SU-DHL-6 (cell line): ENCODE data around the gene SDS.

Experiments used
- H2AFZ ChIP-seq: fragments of 200-600 bp; sonication (generic); 2 replicates; pipeline ENCODE4 v1.6.1; 2014; ENCODE audit warnings: low read depth, mild to moderate bottlenecking, moderate library complexity, mixed read lengths, antibody characterized with exemption, low read length; ENCODE audit not compliant: severe bottlenecking
- H3F3A ChIP-seq: fragments of 200-600 bp; shearing (Covaris generic); 2 replicates; pipeline ENCODE4 v1.6.0; 2016; ENCODE audit warnings: antibody characterized with exemption, mild to moderate bottlenecking; ENCODE audit not compliant: insufficient read depth
- H3K27ac ChIP-seq: fragments of 200-600 bp; sonication (generic); 2 replicates; pipeline ENCODE4 v1.5.1; 2016; ENCODE audit warnings: low read depth, mild to moderate bottlenecking, low read length, moderate library complexity, mixed read lengths
- H3K27me3 ChIP-seq: fragments of 200-600 bp; sonication (generic), shearing (Covaris generic); 2 replicates; pipeline ENCODE4 v1.6.0; 2014; ENCODE audit warnings: mild to moderate bottlenecking, low read length
- H3K36me3 ChIP-seq: fragments of 200-600 bp; sonication (generic); 2 replicates; pipeline ENCODE4 v1.6.1; 2014; ENCODE audit warnings: mild to moderate bottlenecking, low read length, mixed read lengths
- H3K4me2 ChIP-seq: fragments of 300-600, 200-600 bp; shearing (Covaris generic), sonication (generic); 2 replicates; pipeline ENCODE4 v1.6.0; 2014; ENCODE audit warnings: low read length, low read depth, mild to moderate bottlenecking; ENCODE audit not compliant: poor library complexity, severe bottlenecking
- H3K4me3 ChIP-seq: fragments of 200-600 bp; sonication (generic); 2 replicates; pipeline ENCODE4 v1.5.1; 2014; ENCODE audit warnings: antibody characterized with exemption, low read length, mild to moderate bottlenecking, mixed read lengths; ENCODE audit not compliant: insufficient read depth, poor library complexity, severe bottlenecking
- H3K79me2 ChIP-seq: fragments of 200-600 bp; sonication (generic); 2 replicates; pipeline ENCODE4 v1.6.1; 2014; ENCODE audit warnings: mild to moderate bottlenecking, low read length, moderate library complexity; ENCODE audit not compliant: insufficient read depth
- H3K9ac ChIP-seq: fragments of 200-600 bp; sonication (generic); 2 replicates; pipeline ENCODE4 v1.7.0; 2014; ENCODE audit warnings: mild to moderate bottlenecking, low read length
- H3K9me2 ChIP-seq: fragments of 200-600 bp; sonication (generic); replicated peaks from 2 replicates; pipeline ENCODE4 v1.6.1; 2014; ENCODE audit warnings: low read length; ENCODE audit not compliant: insufficient read depth
- H3K9me3 ChIP-seq: fragments of 200-600 bp; sonication (generic); 2 replicates; pipeline ENCODE4 v1.6.1; 2014; ENCODE audit warnings: low read length, mixed read lengths; ENCODE audit not compliant: insufficient read depth
- H4K20me1 ChIP-seq: fragments of 200-600 bp; sonication (generic); 2 replicates; pipeline ENCODE4 v1.6.1; 2014; ENCODE audit warnings: low read depth, mild to moderate bottlenecking, antibody characterized with exemption, low read length, moderate library complexity, mixed read lengths
- CTCF ChIP-seq: fragments of 200-600 bp; sonication (generic); IDR thresholded peaks from one replicate; pipeline ENCODE4 v1.5.1; 2017; ENCODE audit warnings: antibody characterized with exemption, mild to moderate bottlenecking, low read length, moderate library complexity; ENCODE audit not compliant: insufficient read depth, poor library complexity, severe bottlenecking
- EZH2phosphoT487 ChIP-seq: fragments of 200-600 bp; sonication (generic), shearing (Covaris generic); conservative IDR thresholded peaks from 2 replicates; pipeline ENCODE4 v1.6.1; 2018; ENCODE audit warnings: mild to moderate bottlenecking, antibody characterized with exemption, low read length, moderate library complexity, mixed read lengths

Gene SDS

GRCh38 chr12:113418213-113418879 lies 14.7 kb upstream of the SDS start:
- TF ChIP-seq EZH2phosphoT487, result no peak
- no peak for TF ChIP-seq CTCF
- H3K9me3 ChIP-seq, result no peaks in the 10 kb centered on the region
- no peaks in the 10 kb centered on the region for H4K20me1 ChIP-seq
- no peak overlapping the region for H3K4me2 ChIP-seq
- no peaks in the 10 kb centered on the region for H3K36me3 ChIP-seq
- no peak overlapping the region for H3K27ac ChIP-seq
- no peak overlapping the region for H3K4me3 ChIP-seq
- H2AFZ ChIP-seq, result no peak overlapping the region
- no peaks in the 10 kb centered on the region for H3K9me2 ChIP-seq
- no peaks in the 10 kb centered on the region for H3F3A ChIP-seq
- H3K9ac ChIP-seq, result no peak overlapping the region
- H3K27me3 ChIP-seq, result no peaks in the 10 kb centered on the region
- no peaks in the 10 kb centered on the region for H3K79me2 ChIP-seq

GRCh38 chr12:113416091-113416754 lies 12.5 kb upstream of the SDS start:
- Histone ChIP-seq H3K27me3 (no peaks in the 10 kb centered on the region), H3K4me3 (no peak overlapping the region), H3K9me2 (no peaks in the 10 kb centered on the region), H3K79me2 (no peaks in the 10 kb centered on the region), H3K27ac (no peak overlapping the region), H3K9me3 (no peaks in the 10 kb centered on the region), H3K36me3 (no peaks in the 10 kb centered on the region), H2AFZ (no peak overlapping the region), H3K9ac (no peak overlapping the region), H4K20me1 (no peaks in the 10 kb centered on the region), H3K4me2 (no peak overlapping the region), H3F3A (no peaks in the 10 kb centered on the region)
- TF ChIP-seq CTCF (no peak), EZH2phosphoT487 (no peak)

GRCh38 chr12:113414519-113415038 lies 10.9 kb upstream of the SDS start:
- Histone ChIP-seq H4K20me1 (no peaks in the 10 kb centered on the region), H3K27ac (no peak overlapping the region), H3K9ac (no peak overlapping the region), H3K4me3 (no peak overlapping the region), H3K27me3 (no peaks in the 10 kb centered on the region), H3K9me2 (no peaks in the 10 kb centered on the region), H3K4me2 (no peak overlapping the region), H3F3A (no peaks in the 10 kb centered on the region), H3K9me3 (no peaks in the 10 kb centered on the region), H2AFZ (no peak overlapping the region), H3K36me3 (no peaks in the 10 kb centered on the region), H3K79me2 (no peaks in the 10 kb centered on the region)
- no peak for TF ChIP-seq CTCF
- no peak for TF ChIP-seq EZH2phosphoT487
